ENCODE measurements around the gene SEC24D. TPM values are rescaled to one million over a fixed set of nuclear protein-coding genes. Genes with fewer than 3 reads are reported as not detected.
A peak's percentile ranks its signal among the peaks of the same experiment; 100 is the strongest.

The SEC24D gene
- total RNA-seq, 1 experiment from 2014 or later = 14.4 TPM

- peak overlapping the region; percentile 96 for H2AFZ ChIP-seq (ENCODE audit: low read length)
- DNase-seq = peak; percentile 49
- ChIA-PET POLR2A (ENCODE audit: unreplicated experiment) (no interaction called here), CTCF (no interaction called here)
- H3K4me3 ChIP-seq (ENCODE audit: low read length) = peak overlapping the region; percentile 84
- no peaks in the 10 kb centered on the region for H3K9me3 ChIP-seq (ENCODE audit: low read length)
- H3K9ac ChIP-seq (ENCODE audit: low read length) = peak overlapping the region; percentile 87
- H4K20me1 ChIP-seq (ENCODE audit: low read length) = no peaks in the 10 kb centered on the region
- peaks cover 29% of the 10 kb centered on the region for H3K4me1 ChIP-seq (ENCODE audit: insufficient read depth, low read length)
- no peaks in the 10 kb centered on the region for H3K27me3 ChIP-seq (ENCODE audit: low read length)
- H3F3A ChIP-seq (ENCODE audit: low read length, unreplicated experiment) = peaks cover 2% of the 10 kb centered on the region
- BruUV-seq (replicated peaks) = TSS peak; percentile 28
- no peak for TF ChIP-seq CTCF (conservative IDR thresholded peaks at IDR 0.05; ENCODE audit: low read depth, low read length)
- H3K4me2 ChIP-seq (ENCODE audit: low read length) = peak overlapping the region; percentile 89
- peak; percentile 35 for ATAC-seq
- peaks cover 29% of the 10 kb centered on the region for H3K79me2 ChIP-seq (ENCODE audit: low read length)
- peaks cover 6% of the 10 kb centered on the region; the same call in 1 of the 2 replicates for H3K36me3 ChIP-seq (ENCODE audit: low read depth, low read length)
- H3K27ac ChIP-seq (ENCODE audit: low read length) = peak overlapping the region; percentile 80
- no peaks in the 10 kb centered on the region for H3K9me2 ChIP-seq (replicated peaks; ENCODE audit: low read length)
- intact Hi-C loops (cut with micrococcal nuclease) = loop anchor here (5.0 kb wide), 1 partner anchor 131 kb away; no protein-coding TSS in a partner anchor
Observed at GRCh38 chr4:118836301-118837120, 585 bp upstream of the SEC24D start.

GRCh38 chr4:118834960-118835569 lies 861 bp downstream of the SEC24D start:
- Histone ChIP-seq H3K36me3 (ENCODE audit: low read depth, low read length) (peaks cover 7% of the 10 kb centered on the region; the same call in 1 of the 2 replicates), H2AFZ (ENCODE audit: low read length) (peak overlapping the region; percentile 96), H3K9me2 (replicated peaks; ENCODE audit: low read length) (no peaks in the 10 kb centered on the region), H3K27ac (ENCODE audit: low read length) (peak overlapping the region; percentile 76), H3K4me1 (ENCODE audit: insufficient read depth, low read length) (peaks cover 21% of the 10 kb centered on the region), H3K9ac (ENCODE audit: low read length) (peak overlapping the region; percentile 87), H3K79me2 (ENCODE audit: low read length) (peaks cover 29% of the 10 kb centered on the region), H3K9me3 (ENCODE audit: low read length) (no peaks in the 10 kb centered on the region), H3F3A (ENCODE audit: low read length, unreplicated experiment) (no peaks in the 10 kb centered on the region), H3K27me3 (ENCODE audit: low read length) (no peaks in the 10 kb centered on the region), H3K4me3 (ENCODE audit: low read length) (peak overlapping the region; percentile 84), H4K20me1 (ENCODE audit: low read length) (no peaks in the 10 kb centered on the region), H3K4me2 (ENCODE audit: low read length) (peak overlapping the region; percentile 89)
- ChIA-PET CTCF (interaction anchor here (0.6 kb wide), 2 partner anchors 31 to 134 kb away, joined by 3 to 6 read pairs; no protein-coding TSS in a partner anchor), POLR2A (ENCODE audit: unreplicated experiment) (interaction anchor here (0.6 to 0.9 kb wide), 2 partner anchors 54 to 465 kb away, joined by 4 to 6 read pairs; partner anchors contain the start of gene SYNPO2)
- peak; percentile 69 for DNase-seq
- ATAC-seq = peak; percentile 58
- TF ChIP-seq CTCF (conservative IDR thresholded peaks at IDR 0.05; ENCODE audit: low read depth, low read length) = no peak
- TF ChIP-seq EZH2phosphoT487 (IDR thresholded peaks at IDR 0.05; ENCODE audit: borderline replicate concordance, low read length) = no peak
- no peak for TF ChIP-seq EZH2 (IDR thresholded peaks at IDR 0.05; ENCODE audit: low read length, unreplicated experiment)
- TSS peak; percentile 90 for BruUV-seq (replicated peaks)
- intact Hi-C loops (cut with micrococcal nuclease) = loop anchor here (5.0 kb wide), 1 partner anchor 132 kb away; no protein-coding TSS in a partner anchor

All from PC-3 (cell line).